Neural cell (in vitro differentiated cells): ENCODE data around the gene SCYL1. TPM values are rescaled to one million over a fixed set of nuclear protein-coding genes. Genes with fewer than 3 reads are reported as not detected.

Source experiments
- H2AFZ ChIP-seq: fragments of 200-600, 300-800 bp; sonication (generic), shearing (Covaris generic); 2 replicates; pipeline ENCODE4 v1.6.0; 2014; ENCODE audit warnings: low read depth, mild to moderate bottlenecking, antibody characterized with exemption, low read length, moderate library complexity
- H3F3A ChIP-seq: fragments of 200-600 bp; shearing (Covaris generic); 2 replicates; pipeline ENCODE4 v1.6.1; 2016; ENCODE audit warnings: mild to moderate bottlenecking, moderate library complexity, mixed read lengths, antibody characterized with exemption, low read length; ENCODE audit not compliant: insufficient read depth, poor library complexity, severe bottlenecking
- H3K27ac ChIP-seq: fragments of 200-600, 300-800 bp; sonication (generic), shearing (Covaris generic); 2 replicates; pipeline ENCODE4 v1.5.1; 2014; ENCODE audit warnings: mild to moderate bottlenecking, low read length, moderate library complexity
- H3K27me3 ChIP-seq: fragments of 300-800, 200-600 bp; sonication (generic), shearing (Covaris generic); 2 replicates; pipeline ENCODE4 v1.6.0; 2014; ENCODE audit warnings: mild to moderate bottlenecking, low read depth, low read length, moderate library complexity; ENCODE audit not compliant: insufficient read depth
- H3K36me3 ChIP-seq: fragments of 300-800, 200-600 bp; sonication (generic), shearing (Covaris generic); 2 replicates; pipeline ENCODE4 v1.5.1; 2014; ENCODE audit warnings: mild to moderate bottlenecking, antibody characterized with exemption, low read length, moderate library complexity; ENCODE audit not compliant: insufficient read depth
- H3K4me2 ChIP-seq: fragments of 300-800, 200-600 bp; sonication (generic), shearing (Covaris generic); 2 replicates; pipeline ENCODE4 v1.6.0; 2014; ENCODE audit warnings: mild to moderate bottlenecking, low read length
- H3K4me3 ChIP-seq: fragments of 300-800, 200-600 bp; sonication (generic), shearing (Covaris generic); 2 replicates; pipeline ENCODE4 v1.5.1; 2014; ENCODE audit warnings: mild to moderate bottlenecking, low read length, moderate library complexity
- H3K79me2 ChIP-seq: fragments of 200-600 bp; shearing (Covaris generic); replicated peaks from 2 replicates; pipeline ENCODE4 v1.6.0; 2014; ENCODE audit warnings: mild to moderate bottlenecking, low read length, moderate library complexity; ENCODE audit not compliant: insufficient read depth
- H3K9ac ChIP-seq: fragments of 300-800, 200-600 bp; sonication (generic), shearing (Covaris generic); 2 replicates; pipeline ENCODE4 v1.6.1; 2016; ENCODE audit warnings: mild to moderate bottlenecking, low read length, mixed read lengths
- H3K9me2 ChIP-seq: fragments of 200-600 bp; shearing (Covaris generic); 2 replicates; pipeline ENCODE4 v1.6.1; 2016; ENCODE audit warnings: mild to moderate bottlenecking, low read length, mixed read lengths; ENCODE audit not compliant: insufficient read depth
- H3K9me3 ChIP-seq: fragments of 200-600, 300-800 bp; sonication (generic), shearing (Covaris generic); 2 replicates; pipeline ENCODE4 v1.6.1; 2016; ENCODE audit warnings: mild to moderate bottlenecking, mixed run types, low read length, moderate library complexity, mixed read lengths
- H4K20me1 ChIP-seq: fragments of 200-600 bp; shearing (Covaris generic); 2 replicates; pipeline ENCODE4 v1.6.1; 2016; ENCODE audit warnings: mild to moderate bottlenecking, mixed run types; ENCODE audit not compliant: insufficient read depth
- CTCF ChIP-seq: fragments of 450-650 bp; IDR thresholded peaks from 2 replicates; pipeline ENCODE4 v1.5.1; 2014; ENCODE audit warnings: antibody characterized with exemption, mild to moderate bottlenecking, moderate library complexity; ENCODE audit not compliant: poor library complexity, severe bottlenecking
- EP300 ChIP-seq: fragments of 450-650 bp; conservative IDR thresholded peaks from 2 replicates; pipeline ENCODE4 v1.6.1; 2014; ENCODE audit warnings: antibody characterized with exemption, mild to moderate bottlenecking, moderate library complexity; ENCODE audit not compliant: poor library complexity, severe bottlenecking
- EZH2 ChIP-seq: fragments of 200-600, 300-800 bp; shearing (Covaris generic), sonication (generic); IDR thresholded peaks from 2 replicates; pipeline ENCODE4 v1.6.1; 2014; ENCODE audit warnings: antibody characterized with exemption, low read length, borderline replicate concordance, mild to moderate bottlenecking; ENCODE audit not compliant: insufficient read depth, poor library complexity, severe bottlenecking
- MXI1 ChIP-seq: fragments of 450-650 bp; conservative IDR thresholded peaks from 2 replicates; pipeline ENCODE4 v1.6.1; 2014; ENCODE audit warnings: antibody characterized with exemption, mild to moderate bottlenecking; ENCODE audit not compliant: poor library complexity, severe bottlenecking
- POLR2AphosphoS5 ChIP-seq: IDR thresholded peaks from 2 replicates; pipeline ENCODE4 v1.6.1; 2012
- RAD21 ChIP-seq: fragments of 450-650 bp; conservative IDR thresholded peaks from 2 replicates; pipeline ENCODE4 v1.6.1; 2014; ENCODE audit warnings: antibody characterized with exemption, mild to moderate bottlenecking, moderate library complexity
- REST ChIP-seq: IDR thresholded peaks from 2 replicates; pipeline ENCODE4 v1.6.1; 2012; ENCODE audit warnings: borderline replicate concordance
- SMC3 ChIP-seq: fragments of 450-650 bp; conservative IDR thresholded peaks from 2 replicates; pipeline ENCODE4 v1.6.1; 2014; ENCODE audit warnings: antibody characterized with exemption, mild to moderate bottlenecking, moderate library complexity; ENCODE audit not compliant: poor library complexity
- TAF1 ChIP-seq: IDR thresholded peaks from 2 replicates; pipeline ENCODE4 v1.6.1; 2012; ENCODE audit warnings: low read depth
- polyA plus RNA-seq: library from polyadenylated mRNA; depleted of rRNA; stranded (reverse); fragments of >200 nt; gene quantifications from 2 replicates; pipeline ENCODE4 v1.2.3, GENCODE V29; 2014

Gene SCYL1
- polyA plus RNA-seq, 1 donor from 2014 or later: 48.3 TPM

DNA sequence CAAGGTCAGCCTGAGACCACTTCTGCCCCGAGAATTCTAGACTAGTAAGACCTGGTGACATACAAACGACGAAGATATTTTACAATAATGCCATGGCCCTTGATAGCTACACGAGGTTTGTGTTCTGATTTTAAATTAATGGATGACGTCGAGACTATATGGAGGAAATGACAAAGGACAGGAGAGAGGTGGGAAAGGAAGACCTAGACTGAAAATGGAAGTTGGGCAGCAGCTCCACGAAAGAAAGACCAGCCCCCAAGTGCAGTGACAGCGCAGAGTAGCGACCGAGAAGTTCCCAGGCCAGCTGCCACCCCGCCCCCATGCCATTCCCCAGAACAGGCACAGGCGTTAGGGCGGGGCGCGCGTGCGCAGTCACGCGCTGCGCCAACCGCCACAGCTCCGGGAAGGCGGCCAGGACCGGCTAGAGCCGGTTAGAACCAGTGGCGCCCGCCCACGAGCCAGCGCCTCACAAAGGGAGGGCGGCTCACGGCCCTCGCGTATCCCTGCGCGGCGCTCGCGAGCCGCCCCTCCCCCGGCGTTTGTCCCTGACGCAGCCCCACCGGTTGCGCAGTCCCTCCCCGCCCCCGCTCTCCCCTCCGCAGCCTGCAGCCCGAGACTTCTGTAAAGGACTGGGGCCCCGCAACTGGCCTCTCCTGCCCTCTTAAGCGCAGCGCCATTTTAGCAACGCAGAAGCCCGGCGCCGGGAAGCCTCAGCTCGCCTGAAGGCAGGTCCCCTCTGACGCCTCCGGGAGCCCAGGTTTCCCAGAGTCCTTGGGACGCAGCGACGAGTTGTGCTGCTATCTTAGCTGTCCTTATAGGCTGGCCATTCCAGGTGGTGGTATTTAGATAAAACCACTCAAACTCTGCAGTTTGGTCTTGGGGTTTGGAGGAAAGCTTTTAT is 27.5 kb upstream of the SCYL1 start:
- Histone ChIP-seq H3K4me2 (peak overlapping the region; percentile 98), H3K27ac (peak overlapping the region; percentile 100), H4K20me1 (peaks cover 27% of the 10 kb centered on the region), H3K27me3 (no peaks in the 10 kb centered on the region), H3K4me3 (peak overlapping the region; percentile 78), H3F3A (peaks cover 13% of the 10 kb centered on the region), H3K79me2 (peaks cover 92% of the 10 kb centered on the region), H3K9me2 (no peaks in the 10 kb centered on the region), H2AFZ (no peak overlapping the region), H3K9me3 (no peaks in the 10 kb centered on the region), H3K36me3 (peaks cover 6% of the 10 kb centered on the region), H3K9ac (peak overlapping the region; percentile 99)
- TF ChIP-seq REST (peak; percentile 81), EZH2 (no peak), POLR2AphosphoS5 (peak; percentile 88), TAF1 (peak; percentile 97), RAD21 (peak; percentile 60), EP300 (peak; percentile 97), SMC3 (peak; percentile 64), CTCF (no peak), MXI1 (peak; percentile 21)

DNA sequence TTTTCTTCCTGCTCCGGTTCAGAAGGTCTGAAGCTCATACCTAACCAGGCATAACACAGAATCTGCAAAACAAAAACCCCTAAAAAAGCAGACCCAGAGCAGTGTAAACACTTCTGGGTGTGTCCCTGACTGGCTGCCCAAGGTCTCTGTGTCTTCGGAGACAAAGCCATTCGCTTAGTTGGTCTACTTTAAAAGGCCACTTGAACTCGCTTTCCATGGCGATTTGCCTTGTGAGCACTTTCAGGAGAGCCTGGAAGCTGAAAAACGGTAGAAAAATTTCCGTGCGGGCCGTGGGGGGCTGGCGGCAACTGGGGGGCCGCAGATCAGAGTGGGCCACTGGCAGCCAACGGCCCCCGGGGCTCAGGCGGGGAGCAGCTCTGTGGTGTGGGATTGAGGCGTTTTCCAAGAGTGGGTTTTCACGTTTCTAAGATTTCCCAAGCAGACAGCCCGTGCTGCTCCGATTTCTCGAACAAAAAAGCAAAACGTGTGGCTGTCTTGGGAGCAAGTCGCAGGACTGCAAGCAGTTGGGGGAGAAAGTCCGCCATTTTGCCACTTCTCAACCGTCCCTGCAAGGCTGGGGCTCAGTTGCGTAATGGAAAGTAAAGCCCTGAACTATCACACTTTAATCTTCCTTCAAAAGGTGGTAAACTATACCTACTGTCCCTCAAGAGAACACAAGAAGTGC is 26.7 kb upstream of the SCYL1 start:
- Histone ChIP-seq H3K4me3 (peak overlapping the region; percentile 78), H3K4me2 (peak overlapping the region; percentile 63), H3K27ac (peak overlapping the region; percentile 100), H3F3A (peaks cover 12% of the 10 kb centered on the region), H3K9ac (peak overlapping the region; percentile 99), H3K9me3 (no peaks in the 10 kb centered on the region), H3K9me2 (no peaks in the 10 kb centered on the region), H3K36me3 (peaks cover 13% of the 10 kb centered on the region), H2AFZ (no peak overlapping the region), H3K79me2 (peaks cover 92% of the 10 kb centered on the region), H3K27me3 (no peaks in the 10 kb centered on the region), H4K20me1 (peaks cover 35% of the 10 kb centered on the region)
- no peak for TF ChIP-seq TAF1
- TF ChIP-seq CTCF: peak; percentile 4
- no peak for TF ChIP-seq POLR2AphosphoS5
- peak; percentile 68 for TF ChIP-seq REST
- no peak for TF ChIP-seq MXI1
